HG03558 (cell line): ENCODE data around the gene CCDC15.
"Not testable (repeated sequence)": the region's sequence is repeated elsewhere in the genome, so short reads cannot be mapped to it uniquely, and the experiment has no call there.

ENCODE experiments used
- ATAC-seq: cut with Tn5 transposase; IDR thresholded peaks from one replicate; pipeline ENCODE4 v1.9.1; 2021; ENCODE audit warnings: moderate number of reproducible peaks; ENCODE audit not compliant: unreplicated experiment; ENCODE audit errors: extremely low read depth

CCDC15 gene

GRCh38 chr11:125079151-125079877 is 125.3 kb downstream of the CCDC15 start:
- no peak for ATAC-seq

- no peak for ATAC-seq
These were observed 126.0 kb downstream of the CCDC15 start for GRCh38 chr11:125079878-125080530.

GRCh38 chr11:125080531-125080911 is 126.5 kb downstream of the CCDC15 start:
- ATAC-seq: no peak

- ATAC-seq: no peak
These were observed 127.2 kb downstream of the CCDC15 start for GRCh38 chr11:125081098-125081798.

GRCh38 chr11:125082040-125082439 is 128.0 kb downstream of the CCDC15 start:
- no peak for ATAC-seq

GRCh38 chr11:125082611-125083311 is 128.8 kb downstream of the CCDC15 start:
- ATAC-seq: no peak

GRCh38 chr11:125083312-125084056 is 129.5 kb downstream of the CCDC15 start:
- ATAC-seq: no peak

- no peak for ATAC-seq
These were observed 130.0 kb downstream of the CCDC15 start for GRCh38 chr11:125084057-125084416.

GRCh38 chr11:125084761-125085231 is 130.8 kb downstream of the CCDC15 start:
- no peak for ATAC-seq

GRCh38 chr11:125085301-125086081 is 131.5 kb downstream of the CCDC15 start:
- ATAC-seq: no peak

GRCh38 chr11:125086633-125087296 is 132.8 kb downstream of the CCDC15 start:
- no peak for ATAC-seq

GRCh38 chr11:125088123-125088522 is 134.1 kb downstream of the CCDC15 start:
- ATAC-seq: no peak

GRCh38 chr11:125088576-125089455 is 134.8 kb downstream of the CCDC15 start:
- ATAC-seq: no peak

GRCh38 chr11:125089481-125089880 is 135.5 kb downstream of the CCDC15 start:
- ATAC-seq: not testable (repeated sequence)

- not testable (repeated sequence) for ATAC-seq
These were observed 136.1 kb downstream of the CCDC15 start for GRCh38 chr11:125090151-125090550.

GRCh38 chr11:125090816-125091215 is 136.8 kb downstream of the CCDC15 start:
- no peak for ATAC-seq
